Thyroid gland (tissue), 4 donors: ENCODE data around the gene CDC42BPA.

Experiments
- CTCF ChIP-seq, 6 experiments: fragments of 200-600 bp in 3 of 6; fragments of 450-650 bp in 3 of 6; sonication (generic) in 3 of 6; IDR thresholded peaks; one replicate each; pipeline ENCODE4 v1.5.1; 2016 to 2019; ENCODE audit warnings: antibody characterized with exemption in 6 of 6, mild to moderate bottlenecking in 2 of 6, inconsistent platforms in 1 of 6, moderate library complexity in 1 of 6
- POLR2A ChIP-seq, 2 donors: fragments of 450-650 bp; IDR thresholded peaks; one replicate each; pipeline ENCODE4 v1.6.1; 2017; ENCODE audit warnings: antibody characterized with exemption in 2 of 2, mild to moderate bottlenecking in 2 of 2, moderate library complexity in 1 of 2

GRCh38 chr1:227333423-227333822, 15.1 kb upstream of the CDC42BPA start:
- no peak for TF ChIP-seq CTCF (IDR thresholded peaks at IDR 0.05)
- TF ChIP-seq POLR2A (IDR thresholded peaks at IDR 0.05): no peak
